Measurements from ENCODE around the gene OSTC.
"Not testable (repeated sequence)": the region's sequence is repeated elsewhere in the genome, so short reads cannot be mapped to it uniquely, and the experiment has no call there.

OSTC gene

GRCh38 chr4:108709722-108710121, 59.3 kb downstream of the OSTC start:
- TF ChIP-seq EZH2phosphoT487 (IDR thresholded peaks at IDR 0.05; ENCODE audit: borderline replicate concordance) (no peak), CTCF (conservative IDR thresholded peaks at IDR 0.05; ENCODE audit: low read length) (no peak)
- Histone ChIP-seq H3K27me3 (ENCODE audit: insufficient read depth, low read length, poor library complexity, severe bottlenecking) (no peaks in the 10 kb centered on the region), H3K9ac (ENCODE audit: low read depth, low read length, poor library complexity, severe bottlenecking) (no peak overlapping the region), H3K36me3 (ENCODE audit: insufficient read depth, low read length) (no peaks in the 10 kb centered on the region), H4K20me1 (ENCODE audit: insufficient read depth, low read length, poor library complexity, severe bottlenecking) (no peaks in the 10 kb centered on the region), H3K4me3 (ENCODE audit: low read length, poor library complexity, severe bottlenecking) (no peak overlapping the region), H3K79me2 (ENCODE audit: insufficient read depth, low read length) (no peaks in the 10 kb centered on the region), H3K4me2 (ENCODE audit: low read depth, low read length, poor library complexity, severe bottlenecking) (no peak overlapping the region), H3K4me1 (ENCODE audit: insufficient read depth, low read length, poor library complexity, severe bottlenecking) (no peaks in the 10 kb centered on the region), H3K9me2 (replicated peaks; ENCODE audit: low read depth, low read length) (no peaks in the 10 kb centered on the region), H3K9me3 (ENCODE audit: insufficient read depth, low read depth, low read length) (no peaks in the 10 kb centered on the region), H3F3A (ENCODE audit: low read depth) (no peaks in the 10 kb centered on the region), H2AFZ (ENCODE audit: low read length) (no peak overlapping the region)

DNA sequence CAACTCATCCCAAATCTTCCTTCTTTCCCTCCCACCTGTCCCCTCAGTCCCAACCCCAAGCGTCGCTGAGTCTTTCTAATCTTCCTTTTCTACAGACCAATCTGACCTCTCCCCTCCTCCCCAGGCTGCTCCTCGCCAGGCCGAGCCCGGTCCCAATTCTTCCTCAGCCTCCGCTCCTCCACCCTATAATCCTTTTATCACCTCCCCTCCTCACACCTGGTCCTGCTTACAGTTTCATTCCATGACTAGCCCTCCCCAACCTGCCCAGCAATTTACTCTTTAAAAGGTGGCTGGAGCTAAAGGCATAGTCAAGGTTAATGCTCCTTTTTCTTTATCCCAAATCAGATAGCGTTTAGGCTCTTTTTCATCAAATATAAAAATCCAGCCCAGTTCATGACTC, 60.2 kb downstream of the OSTC start:
- not testable (repeated sequence) for H3K9me2 ChIP-seq (replicated peaks; ENCODE audit: low read depth, low read length); H3K9ac ChIP-seq (ENCODE audit: low read depth, low read length, poor library complexity, severe bottlenecking); H3F3A ChIP-seq (ENCODE audit: low read depth); H3K27me3 ChIP-seq (ENCODE audit: insufficient read depth, low read length, poor library complexity, severe bottlenecking); H2AFZ ChIP-seq (ENCODE audit: low read length); H4K20me1 ChIP-seq (ENCODE audit: insufficient read depth, low read length, poor library complexity, severe bottlenecking); H3K9me3 ChIP-seq (ENCODE audit: insufficient read depth, low read depth, low read length); H3K4me3 ChIP-seq (ENCODE audit: low read length, poor library complexity, severe bottlenecking); H3K79me2 ChIP-seq (ENCODE audit: insufficient read depth, low read length); H3K4me1 ChIP-seq (ENCODE audit: insufficient read depth, low read length, poor library complexity, severe bottlenecking); H3K36me3 ChIP-seq (ENCODE audit: insufficient read depth, low read length); H3K4me2 ChIP-seq (ENCODE audit: low read depth, low read length, poor library complexity, severe bottlenecking)

DNA sequence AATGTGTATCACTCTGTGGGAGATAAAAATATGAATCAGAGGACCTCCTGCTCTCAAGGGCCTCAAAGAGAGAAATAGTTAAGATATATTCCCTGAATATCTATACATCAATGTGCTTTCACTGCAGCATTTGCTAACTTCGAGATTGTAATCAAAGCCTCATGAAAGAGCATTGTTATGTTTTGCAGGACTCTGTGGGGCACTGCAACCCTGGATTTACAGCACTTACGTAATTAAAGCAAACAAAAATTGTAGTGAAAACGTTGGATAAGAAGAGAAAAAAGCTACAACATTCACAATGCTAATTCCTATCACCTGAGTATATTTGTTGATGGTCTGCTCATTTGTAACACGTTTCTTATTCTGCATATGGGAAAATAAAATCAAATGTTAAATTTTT, 64.5 kb downstream of the OSTC start:
- TF ChIP-seq EZH2phosphoT487 (IDR thresholded peaks at IDR 0.05; ENCODE audit: borderline replicate concordance) (no peak), CTCF (conservative IDR thresholded peaks at IDR 0.05; ENCODE audit: low read length) (no peak)
- Histone ChIP-seq H3K79me2 (ENCODE audit: insufficient read depth, low read length) (no peaks in the 10 kb centered on the region), H3K4me3 (ENCODE audit: low read length, poor library complexity, severe bottlenecking) (no peak overlapping the region), H3K9me2 (replicated peaks; ENCODE audit: low read depth, low read length) (no peaks in the 10 kb centered on the region), H3F3A (ENCODE audit: low read depth) (no peaks in the 10 kb centered on the region), H2AFZ (ENCODE audit: low read length) (no peak overlapping the region), H3K9me3 (ENCODE audit: insufficient read depth, low read depth, low read length) (no peaks in the 10 kb centered on the region), H3K4me1 (ENCODE audit: insufficient read depth, low read length, poor library complexity, severe bottlenecking) (no peaks in the 10 kb centered on the region), H3K27me3 (ENCODE audit: insufficient read depth, low read length, poor library complexity, severe bottlenecking) (no peaks in the 10 kb centered on the region), H4K20me1 (ENCODE audit: insufficient read depth, low read length, poor library complexity, severe bottlenecking) (no peaks in the 10 kb centered on the region), H3K9ac (ENCODE audit: low read depth, low read length, poor library complexity, severe bottlenecking) (no peak overlapping the region), H3K4me2 (ENCODE audit: low read depth, low read length, poor library complexity, severe bottlenecking) (no peak overlapping the region), H3K36me3 (ENCODE audit: insufficient read depth, low read length) (no peaks in the 10 kb centered on the region)

GRCh38 chr4:108716340-108716739, 65.9 kb downstream of the OSTC start:
- TF ChIP-seq CTCF (conservative IDR thresholded peaks at IDR 0.05; ENCODE audit: low read length), result 0 out of 2 replicates have a peak, but pooled peaks have one; percentile 16
- TF ChIP-seq EZH2phosphoT487 (IDR thresholded peaks at IDR 0.05; ENCODE audit: borderline replicate concordance), result no peak
- Histone ChIP-seq H3K79me2 (ENCODE audit: insufficient read depth, low read length) (no peaks in the 10 kb centered on the region), H3K4me1 (ENCODE audit: insufficient read depth, low read length, poor library complexity, severe bottlenecking) (no peaks in the 10 kb centered on the region), H3K4me3 (ENCODE audit: low read length, poor library complexity, severe bottlenecking) (no peak overlapping the region), H3K9me3 (ENCODE audit: insufficient read depth, low read depth, low read length) (no peaks in the 10 kb centered on the region), H3K36me3 (ENCODE audit: insufficient read depth, low read length) (no peaks in the 10 kb centered on the region), H3K27me3 (ENCODE audit: insufficient read depth, low read length, poor library complexity, severe bottlenecking) (peaks cover 6% of the 10 kb centered on the region), H4K20me1 (ENCODE audit: insufficient read depth, low read length, poor library complexity, severe bottlenecking) (no peaks in the 10 kb centered on the region), H3K9ac (ENCODE audit: low read depth, low read length, poor library complexity, severe bottlenecking) (no peak overlapping the region), H3K9me2 (replicated peaks; ENCODE audit: low read depth, low read length) (no peaks in the 10 kb centered on the region), H2AFZ (ENCODE audit: low read length) (no peak overlapping the region), H3F3A (ENCODE audit: low read depth) (no peaks in the 10 kb centered on the region), H3K4me2 (ENCODE audit: low read depth, low read length, poor library complexity, severe bottlenecking) (no peak overlapping the region)

Data from Loucy (cell line).